Fibroblast of the aortic adventitia (primary cell): ENCODE data around the gene COX10. TPM values are rescaled to one million over a fixed set of nuclear protein-coding genes. Genes with fewer than 3 reads are reported as not detected.
A peak's percentile ranks its signal among the peaks of the same experiment; 100 is the strongest.
"Not testable (repeated sequence)": the region's sequence is repeated elsewhere in the genome, so short reads cannot be mapped to it uniquely, and the experiment has no call there.

Experiments used
- DNase-seq: peaks from one replicate; pipeline ENCODE4 v3.0.0-alpha.2; 2010; ENCODE audit warnings: low read depth
- H3K4me3 ChIP-seq: 2 replicates; pipeline ENCODE4 v1.5.1; 2011; ENCODE audit warnings: low read depth, mild to moderate bottlenecking, control low read depth, low read length, moderate library complexity
- total RNA-seq: library from RNA; depleted of rRNA; stranded (reverse); fragments of >200 nt; gene quantifications from 2 replicates; pipeline ENCODE4 v1.2.3, GENCODE V29; 2012; ENCODE audit warnings: low replicate concordance
- TF ChIP-seq, protein P1 (sequence below): IDR thresholded peaks from 2 replicates; pipeline ENCODE4 v1.5.1; 2011; ENCODE audit warnings: mild to moderate bottlenecking, low read length, control low read depth, inconsistent platforms; ENCODE audit not compliant: insufficient read depth

Gene COX10
- total RNA-seq = 6.4 and 19.2 TPM in 2 replicates

DNA sequence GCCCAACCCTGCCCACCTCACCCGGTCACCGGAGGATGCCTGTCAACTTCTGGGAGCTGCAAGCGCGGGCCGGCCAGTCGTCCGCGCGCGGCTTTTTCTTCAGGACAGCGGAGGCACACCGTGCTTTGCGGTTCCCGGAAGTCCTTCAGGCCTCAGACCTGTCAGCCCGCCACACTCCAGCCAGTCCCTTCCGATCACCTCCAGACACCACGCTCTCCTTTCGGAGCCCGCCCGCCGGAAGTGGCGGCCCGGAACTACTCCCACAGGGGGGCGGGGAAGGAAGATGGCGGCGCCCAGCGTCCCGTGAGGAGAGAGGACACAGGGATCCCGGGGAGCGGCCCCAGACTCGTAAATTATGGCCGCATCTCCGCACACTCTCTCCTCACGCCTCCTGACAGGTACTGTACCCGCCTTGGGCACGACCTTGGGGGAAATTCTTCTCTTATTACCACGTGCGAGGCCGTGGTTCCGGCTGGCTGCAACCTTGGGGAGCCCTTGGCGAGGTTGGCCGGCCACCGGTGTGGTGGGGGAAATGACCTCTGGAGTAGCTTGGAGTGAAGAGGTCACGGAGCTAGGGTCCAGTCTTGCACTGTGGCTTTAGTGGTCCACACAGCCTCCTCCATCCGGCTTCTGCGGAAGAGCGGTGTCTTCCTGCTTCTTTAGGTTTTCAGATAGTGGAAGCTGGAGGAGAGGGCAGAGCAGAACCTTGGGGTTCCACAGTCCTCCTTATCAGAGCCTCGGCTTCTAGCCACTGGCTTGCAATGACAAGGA lies at the start of gene COX10:
Gene COX10, plus strand, starts transcription at position 254 of the 771 bp plus-strand sequence. Its CDS starts 102 bp downstream, at position 356.
- TF ChIP-seq, protein P1, sequence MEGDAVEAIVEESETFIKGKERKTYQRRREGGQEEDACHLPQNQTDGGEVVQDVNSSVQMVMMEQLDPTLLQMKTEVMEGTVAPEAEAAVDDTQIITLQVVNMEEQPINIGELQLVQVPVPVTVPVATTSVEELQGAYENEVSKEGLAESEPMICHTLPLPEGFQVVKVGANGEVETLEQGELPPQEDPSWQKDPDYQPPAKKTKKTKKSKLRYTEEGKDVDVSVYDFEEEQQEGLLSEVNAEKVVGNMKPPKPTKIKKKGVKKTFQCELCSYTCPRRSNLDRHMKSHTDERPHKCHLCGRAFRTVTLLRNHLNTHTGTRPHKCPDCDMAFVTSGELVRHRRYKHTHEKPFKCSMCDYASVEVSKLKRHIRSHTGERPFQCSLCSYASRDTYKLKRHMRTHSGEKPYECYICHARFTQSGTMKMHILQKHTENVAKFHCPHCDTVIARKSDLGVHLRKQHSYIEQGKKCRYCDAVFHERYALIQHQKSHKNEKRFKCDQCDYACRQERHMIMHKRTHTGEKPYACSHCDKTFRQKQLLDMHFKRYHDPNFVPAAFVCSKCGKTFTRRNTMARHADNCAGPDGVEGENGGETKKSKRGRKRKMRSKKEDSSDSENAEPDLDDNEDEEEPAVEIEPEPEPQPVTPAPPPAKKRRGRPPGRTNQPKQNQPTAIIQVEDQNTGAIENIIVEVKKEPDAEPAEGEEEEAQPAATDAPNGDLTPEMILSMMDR = no peak
- DNase-seq = peak; percentile 71
- peak within 1 kb of the TSS; percentile 100 for H3K4me3 ChIP-seq

DNA sequence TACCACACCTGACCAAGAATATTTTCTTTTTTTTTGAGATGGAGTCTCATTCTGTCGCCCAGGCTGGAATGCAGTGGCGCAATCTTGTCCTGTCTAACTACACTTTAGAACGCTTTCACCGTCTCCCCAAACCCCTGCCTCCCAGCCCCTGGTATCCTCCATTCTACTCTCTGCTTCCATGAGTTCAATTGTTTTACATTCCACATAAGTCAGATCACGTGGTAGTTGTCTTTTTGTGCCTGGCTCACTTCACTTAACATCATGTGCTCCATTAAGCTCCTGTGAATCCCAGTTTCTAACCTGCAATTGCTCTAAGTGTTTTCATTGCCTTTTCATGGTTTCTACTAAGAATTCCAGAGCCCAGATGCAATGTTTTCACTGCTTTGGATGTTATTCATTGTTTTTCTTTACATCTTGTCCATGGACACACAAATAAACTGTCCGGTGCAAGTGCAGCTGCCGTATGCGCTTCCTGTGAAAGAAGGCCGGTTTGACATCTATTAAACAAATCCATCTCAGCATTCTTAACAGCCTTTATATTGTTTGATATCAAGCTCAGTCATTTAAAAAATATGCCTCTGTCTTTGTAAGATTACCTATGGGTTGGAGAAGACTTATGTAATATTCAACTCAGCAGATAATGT lies 47.5 kb upstream of the COX10 start:
- DNase-seq, H3K4me3 ChIP-seq: not testable (repeated sequence)

DNA sequence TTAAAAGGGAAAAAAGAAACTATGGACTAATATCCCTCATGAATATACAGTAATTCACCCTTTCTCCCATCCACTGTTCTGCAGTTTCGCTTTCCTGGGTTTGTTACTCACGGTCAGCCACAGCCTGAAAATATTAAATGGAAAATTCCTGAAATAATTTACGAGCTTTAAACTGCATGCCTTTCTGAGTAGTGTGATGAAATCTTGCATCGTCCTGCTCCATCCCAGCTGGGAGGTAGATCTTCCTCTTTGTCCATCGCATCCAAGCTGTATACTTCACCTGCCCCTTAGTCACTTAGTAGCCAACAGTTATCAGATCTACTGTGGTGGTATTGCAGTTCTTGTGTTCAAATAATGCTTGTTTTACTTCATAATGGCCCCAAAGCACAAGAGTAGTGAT lies 39.5 kb upstream of the COX10 start:
- DNase-seq = peak; percentile 31
- not testable (repeated sequence) for H3K4me3 ChIP-seq

DNA sequence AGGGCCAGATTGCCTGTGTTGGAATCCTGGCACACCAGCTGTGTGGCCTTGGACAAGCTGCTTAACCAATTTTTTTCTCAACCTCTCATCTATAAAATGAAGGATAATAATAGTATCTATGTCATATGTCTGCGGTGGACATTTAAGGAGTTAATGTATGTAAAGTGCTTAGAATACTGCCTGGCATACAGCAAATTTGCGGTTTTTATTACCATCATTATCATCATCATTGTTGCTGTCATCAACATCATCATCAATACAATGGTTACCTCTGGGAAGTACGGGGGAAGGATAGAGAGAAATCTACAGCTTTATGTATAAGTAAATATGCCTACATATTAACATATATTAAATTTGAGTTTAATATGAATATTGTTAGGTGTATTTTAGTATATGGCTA lies 37.1 kb upstream of the COX10 start:
- DNase-seq = no peak
- no peak overlapping the region for H3K4me3 ChIP-seq
- TF ChIP-seq, protein P1 = no peak

DNA sequence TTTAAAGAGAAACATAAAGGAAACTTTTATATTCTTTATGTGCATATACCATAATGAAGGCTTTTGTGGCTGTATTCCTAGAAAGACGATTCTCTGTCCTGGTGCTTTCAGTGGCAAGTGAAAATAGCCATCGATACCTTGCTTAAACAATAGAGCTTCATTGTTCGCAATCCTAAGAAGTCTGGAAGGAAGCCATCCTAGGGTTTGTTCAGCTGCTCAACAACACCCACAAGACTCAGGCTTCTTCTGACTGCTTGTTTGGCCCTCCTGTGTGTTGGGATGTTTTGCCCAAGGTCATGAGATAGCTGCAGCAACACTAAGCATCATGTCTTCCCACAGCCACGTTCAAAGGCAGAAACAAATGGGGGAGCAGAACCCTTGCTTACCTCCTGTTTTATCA lies 36.1 kb upstream of the COX10 start:
- TF ChIP-seq, protein P1 = no peak
- H3K4me3 ChIP-seq = no peak overlapping the region
- no peak for DNase-seq

DNA sequence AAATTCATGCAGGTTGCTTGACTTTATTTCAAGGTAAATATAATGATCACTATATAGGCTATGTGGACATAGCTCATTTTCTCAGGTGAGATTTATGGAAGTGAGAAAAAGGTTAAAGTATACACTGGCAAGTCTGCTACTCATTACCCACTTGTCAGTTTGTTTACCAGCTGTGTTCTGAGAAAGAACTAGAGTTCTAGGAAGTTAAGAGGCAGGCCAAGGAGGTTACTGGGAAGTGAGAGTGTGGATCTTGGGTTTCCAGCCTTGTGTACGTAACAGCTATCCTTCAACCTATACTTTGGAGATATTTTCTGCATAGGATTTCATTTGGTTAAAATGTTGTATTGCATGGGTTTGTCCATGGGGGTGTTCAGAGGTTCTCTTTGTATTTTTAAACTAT lies 31.9 kb upstream of the COX10 start:
- DNase-seq = no peak

DNA sequence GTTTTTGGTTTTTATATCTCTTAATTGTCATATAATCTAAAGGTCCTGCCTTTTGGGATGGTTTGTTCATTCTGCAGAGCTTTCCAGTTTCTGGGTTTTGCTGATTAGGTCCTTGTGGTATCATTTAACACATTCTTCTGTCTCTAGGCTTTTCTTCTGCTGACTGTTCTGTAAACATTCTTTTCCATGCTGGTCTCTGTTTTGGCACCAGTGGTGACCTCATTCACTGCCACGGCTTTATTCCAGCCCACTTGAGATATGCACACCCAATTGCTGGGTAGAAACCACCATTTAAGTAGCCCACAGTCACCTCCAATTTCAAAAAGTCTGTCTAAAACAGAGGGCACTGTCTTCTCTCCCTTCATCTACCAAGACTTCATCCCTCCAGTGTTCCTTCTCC lies 31.1 kb upstream of the COX10 start:
- no peak overlapping the region for H3K4me3 ChIP-seq
- peak; percentile 82 for DNase-seq
- TF ChIP-seq, protein P1 = no peak

More for the DNA sequence above, 31.9 kb upstream of the COX10 start:
- TF ChIP-seq, protein P1 = no peak
- H3K4me3 ChIP-seq = no peak overlapping the region
